ENCODE data around the gene PCDHB3.
"Not testable (repeated sequence)": the region's sequence is repeated elsewhere in the genome, so short reads cannot be mapped to it uniquely, and the experiment has no call there.

Gene PCDHB3

GRCh38 chr5:141137346-141137745, 37.1 kb downstream of the PCDHB3 start:
- not testable (repeated sequence) for FAIRE-seq

DNA sequence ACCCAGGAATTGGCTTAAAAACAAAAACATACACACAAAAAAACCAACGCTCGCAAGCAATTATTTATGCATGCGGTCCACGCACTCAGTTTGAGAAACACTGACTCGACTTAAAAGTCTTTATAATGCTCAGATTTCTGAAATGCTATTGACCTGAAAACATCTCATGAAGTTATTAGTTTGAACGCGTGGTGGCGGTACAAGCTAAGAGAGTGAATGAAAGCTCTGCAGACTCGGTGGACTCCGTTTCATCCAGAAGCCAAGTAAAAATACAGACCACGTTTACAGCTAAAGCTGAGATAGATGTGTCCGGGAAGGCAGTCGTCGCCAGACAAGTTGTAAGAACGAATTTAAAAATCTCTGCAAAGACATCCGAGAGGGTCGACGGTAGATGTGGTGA, 49.5 kb downstream of the PCDHB3 start, which contains the start of gene PCDHB6:
TSS of gene PCDHB6 (plus strand) at position 246 of the 400 bp plus-strand sequence. CDS start 201 bp downstream, outside the sequence.
- FAIRE-seq: no peak

GRCh38 chr5:141150224-141150992, 50.1 kb downstream of the PCDHB3 start:
- FAIRE-seq: no peak

- FAIRE-seq: no peak
These were observed 50.7 kb downstream of the PCDHB3 start for GRCh38 chr5:141150993-141151325.

- FAIRE-seq: not testable (repeated sequence)
These were observed 51.4 kb downstream of the PCDHB3 start for GRCh38 chr5:141151632-141152031.

DNA sequence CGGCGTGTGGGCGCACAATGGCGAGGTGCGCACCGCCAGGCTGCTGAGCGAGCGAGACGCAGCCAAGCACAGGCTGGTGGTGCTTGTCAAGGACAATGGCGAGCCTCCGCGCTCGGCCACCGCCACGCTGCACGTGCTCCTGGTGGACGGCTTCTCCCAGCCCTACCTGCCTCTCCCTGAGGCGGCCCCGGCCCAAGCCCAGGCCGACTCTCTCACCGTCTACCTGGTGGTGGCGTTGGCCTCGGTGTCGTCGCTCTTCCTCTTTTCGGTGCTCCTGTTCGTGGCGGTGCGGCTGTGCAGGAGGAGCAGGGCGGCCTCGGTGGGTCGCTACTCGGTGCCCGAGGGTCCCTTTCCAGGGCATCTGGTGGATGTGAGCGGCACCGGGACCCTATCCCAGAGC, 51.8 kb downstream of the PCDHB3 start:
- FAIRE-seq: not testable (repeated sequence)

Measured in endometrium (tissue), 2 donors.